GM19238 (cell line): ENCODE data around the gene CCBE1.
"Not testable (repeated sequence)": the region's sequence is repeated elsewhere in the genome, so short reads cannot be mapped to it uniquely, and the experiment has no call there.

ENCODE experiments used
- DNase-seq: peaks from one replicate; pipeline ENCODE4 v3.0.0; 2011; ENCODE audit warnings: low spot score; ENCODE audit not compliant: insufficient read length

The CCBE1 gene

GRCh38 chr18:59546188-59546587 is 151.0 kb downstream of the CCBE1 start:
- no peak for DNase-seq

DNA sequence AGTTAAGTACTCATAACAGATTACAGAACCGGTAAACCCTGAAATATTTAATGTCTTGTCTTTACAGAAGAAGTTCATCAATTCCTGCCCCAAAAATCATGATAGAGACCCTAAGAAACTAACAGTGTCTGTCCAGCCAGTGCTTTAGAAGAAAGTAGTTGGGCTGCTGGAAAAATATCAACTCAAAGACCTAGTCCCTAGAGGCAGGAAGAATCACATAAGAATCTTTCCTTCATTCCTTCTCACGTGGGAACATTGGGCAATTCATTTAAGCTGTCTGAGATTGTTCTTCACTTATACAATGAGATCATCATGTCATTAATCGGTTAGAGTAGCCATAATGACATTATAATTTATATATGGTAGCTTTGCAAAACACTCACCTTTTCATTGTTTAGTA is 156.4 kb downstream of the CCBE1 start:
- DNase-seq = no peak

GRCh38 chr18:59540346-59540745 is 156.9 kb downstream of the CCBE1 start:
- DNase-seq = no peak

- DNase-seq = no peak
Observed at GRCh38 chr18:59539108-59539507, 158.1 kb downstream of the CCBE1 start.

DNA sequence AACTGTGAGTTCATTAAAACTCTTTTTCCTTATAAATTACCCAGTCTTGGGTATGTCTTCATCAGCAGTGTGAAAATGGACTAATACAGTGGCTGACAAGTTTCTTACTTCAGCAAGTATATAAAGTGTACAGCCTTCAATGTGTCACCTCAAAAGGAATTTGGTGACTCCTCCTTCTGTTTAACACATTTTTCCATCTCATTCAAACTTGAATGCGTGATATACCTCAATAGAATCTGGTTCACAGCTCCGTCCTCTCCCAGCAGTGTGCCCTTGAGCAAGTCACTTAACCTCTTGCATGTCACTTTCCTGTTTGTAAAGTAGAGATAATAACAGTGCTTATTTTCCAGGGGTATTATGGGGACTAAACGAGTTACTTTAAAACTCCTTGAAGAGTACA is 159.6 kb downstream of the CCBE1 start:
- no peak for DNase-seq

DNA sequence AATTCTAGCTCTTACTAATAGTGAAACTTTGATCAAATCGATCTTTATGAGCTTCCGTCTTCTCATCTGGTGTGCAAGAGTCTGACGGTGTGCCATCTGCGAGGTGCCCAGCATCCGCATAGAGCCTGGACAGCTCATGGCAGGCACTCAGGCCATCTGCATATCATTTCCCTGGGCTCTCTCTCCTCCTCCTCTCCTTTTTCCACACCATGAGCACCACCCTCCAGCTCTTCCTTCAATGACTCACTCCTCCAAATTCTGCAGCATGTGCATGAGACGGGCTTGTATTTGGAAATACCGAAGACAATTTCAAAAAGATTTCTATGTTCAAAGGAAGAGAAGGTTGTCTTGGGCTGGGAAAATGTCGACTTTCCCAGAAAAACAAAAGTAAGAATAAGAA is 161.1 kb downstream of the CCBE1 start:
- DNase-seq = no peak

DNA sequence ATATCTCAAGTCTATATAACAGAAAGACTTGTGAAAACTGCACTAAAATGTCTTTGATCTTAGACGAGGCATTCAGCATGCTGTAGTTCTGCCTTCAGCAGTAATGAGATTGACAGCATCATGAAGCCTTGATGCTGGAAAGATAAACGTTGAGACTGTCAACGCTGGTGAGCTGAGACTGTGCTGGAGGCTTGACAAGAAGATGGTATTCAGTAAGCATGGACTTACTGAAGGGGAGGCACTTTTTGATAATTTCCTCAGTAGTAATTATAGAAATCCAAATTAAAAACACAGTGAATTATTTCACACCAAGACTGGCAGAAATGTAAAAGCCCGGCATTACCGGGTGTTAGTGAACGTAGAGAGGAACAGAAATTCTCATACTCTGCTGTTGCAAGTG is 162.2 kb downstream of the CCBE1 start:
- no peak for DNase-seq

GRCh38 chr18:59528866-59529265 is 168.4 kb downstream of the CCBE1 start:
- no peak for DNase-seq

GRCh38 chr18:59520562-59521355 is 176.5 kb downstream of the CCBE1 start:
- DNase-seq = no peak

GRCh38 chr18:59518705-59519104 is 178.5 kb downstream of the CCBE1 start:
- DNase-seq = no peak

- no peak for DNase-seq
Observed at GRCh38 chr18:59517446-59518165, 179.6 kb downstream of the CCBE1 start.

GRCh38 chr18:59516356-59517155 is 180.7 kb downstream of the CCBE1 start:
- no peak for DNase-seq

- not testable (repeated sequence) for DNase-seq
Observed at GRCh38 chr18:59515956-59516355, 181.3 kb downstream of the CCBE1 start.

GRCh38 chr18:59515147-59515546 is 182.1 kb downstream of the CCBE1 start:
- no peak for DNase-seq

GRCh38 chr18:59514203-59514602 is 183.0 kb downstream of the CCBE1 start:
- no peak for DNase-seq

GRCh38 chr18:59512025-59512755 is 185.0 kb downstream of the CCBE1 start:
- no peak for DNase-seq

DNA sequence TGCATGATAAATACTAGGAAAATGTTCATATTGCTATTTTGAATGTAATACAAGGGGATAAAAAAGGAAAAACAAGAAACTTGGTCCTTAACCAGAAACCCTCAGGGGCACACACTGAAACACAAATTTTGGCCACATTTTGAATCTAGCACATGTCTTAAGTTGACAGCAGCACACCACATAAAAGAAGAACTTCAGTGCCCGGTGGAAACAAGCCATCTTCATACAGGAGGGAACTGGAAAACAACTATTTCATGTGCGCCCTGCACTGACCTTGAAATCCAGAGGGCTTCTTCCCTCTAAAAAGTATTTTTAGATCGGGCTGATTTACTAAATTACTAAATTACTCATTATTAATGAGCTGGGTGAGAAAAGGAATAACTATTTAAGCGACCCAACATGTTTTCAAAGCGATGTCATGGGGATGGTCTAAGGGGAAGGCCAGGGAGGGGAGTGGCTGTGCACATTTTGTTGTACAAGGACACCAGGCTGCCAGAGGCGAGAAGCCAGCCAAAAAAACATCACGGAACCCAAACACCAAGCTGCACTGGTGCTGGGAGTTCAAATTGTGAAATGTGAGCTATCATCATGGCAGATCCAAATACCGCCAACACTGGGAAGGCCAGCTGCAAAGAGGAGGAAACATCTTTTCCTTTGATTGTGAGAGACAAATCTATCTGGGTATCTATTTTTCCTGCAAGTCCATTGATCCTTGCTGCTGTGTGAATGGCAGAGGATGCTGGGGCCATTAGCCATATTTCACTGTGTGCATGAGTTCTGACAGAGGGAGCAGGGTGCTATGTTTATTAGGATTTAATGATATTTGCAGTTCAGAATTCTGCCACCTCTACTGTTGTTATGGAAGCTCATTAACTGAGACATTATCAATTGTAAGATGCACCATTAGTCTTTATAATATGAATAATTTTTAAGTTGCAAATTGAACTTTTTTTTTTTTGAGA is 187.5 kb downstream of the CCBE1 start:
- DNase-seq = no peak

DNA sequence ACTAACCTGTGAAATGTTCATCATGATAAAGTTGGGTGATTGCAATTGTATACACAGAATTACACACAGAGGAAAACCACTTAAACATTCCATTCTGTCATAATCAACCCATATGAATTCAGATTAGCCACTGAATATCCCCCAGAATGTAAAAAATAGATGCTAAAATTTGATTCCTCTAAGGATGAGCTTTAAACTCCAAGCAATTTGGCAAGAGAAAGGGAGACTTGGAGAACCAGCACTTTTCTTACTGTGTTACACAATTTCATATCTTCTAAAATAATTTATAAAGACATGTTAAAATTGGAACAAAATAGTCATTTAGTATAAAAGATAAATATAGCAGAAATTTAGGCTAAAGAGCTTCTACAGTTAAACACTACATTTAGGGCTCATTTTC is 191.9 kb downstream of the CCBE1 start:
- DNase-seq = no peak

GRCh38 chr18:59502274-59503175 is 194.7 kb downstream of the CCBE1 start:
- no peak for DNase-seq
